Type B pancreatic cell (in vitro differentiated cells): ENCODE measurements around the gene IL13RA1. TPM values are rescaled to one million over a fixed set of nuclear protein-coding genes. Genes with fewer than 3 reads are reported as not detected.
A peak's percentile ranks its signal among the peaks of the same experiment; 100 is the strongest.

Experiments
- DNase-seq: peaks from one replicate; pipeline ENCODE4 v3.0.0; 2021; ENCODE audit warnings: mixed read lengths; ENCODE audit not compliant: unreplicated experiment; ENCODE audit errors: extremely low spot score
- H3K27ac Mint-ChIP-seq: 2 replicates; pipeline ENCODE4 v1.8.0; 2021; ENCODE audit warnings: mild to moderate bottlenecking, mixed read lengths
- H3K27me3 Mint-ChIP-seq: 2 replicates; pipeline ENCODE4 v1.8.0; 2021; ENCODE audit warnings: mixed read lengths
- H3K36me3 Mint-ChIP-seq: 2 replicates; pipeline ENCODE4 v1.8.0; 2021; ENCODE audit warnings: mixed read lengths
- H3K4me1 Mint-ChIP-seq: one replicate; pipeline ENCODE4 v1.8.0; 2021; ENCODE audit warnings: mixed read lengths; ENCODE audit not compliant: unreplicated experiment
- H3K4me3 Mint-ChIP-seq: 2 replicates; pipeline ENCODE4 v1.8.0; 2021; ENCODE audit warnings: mild to moderate bottlenecking, mixed read lengths
- H3K9me3 Mint-ChIP-seq: 2 replicates; pipeline ENCODE4 v1.8.0; 2021; ENCODE audit warnings: mixed read lengths
- total RNA-seq: library from RNA; stranded (reverse); gene quantifications from 2 replicates; pipeline ENCODE4 v1.2.1, GENCODE V29; 2021; ENCODE audit warnings: low replicate concordance
- TF ChIP-seq, protein P1 (sequence below): fragments of 200-600 bp; sonication (generic); conservative IDR thresholded peaks from 2 replicates; pipeline ENCODE4 v1.5.0; 2021; ENCODE audit warnings: antibody characterized with exemption, mild to moderate bottlenecking

Gene IL13RA1
- total RNA-seq, 1 donor from 2014 or later = 27.5 TPM

DNA sequence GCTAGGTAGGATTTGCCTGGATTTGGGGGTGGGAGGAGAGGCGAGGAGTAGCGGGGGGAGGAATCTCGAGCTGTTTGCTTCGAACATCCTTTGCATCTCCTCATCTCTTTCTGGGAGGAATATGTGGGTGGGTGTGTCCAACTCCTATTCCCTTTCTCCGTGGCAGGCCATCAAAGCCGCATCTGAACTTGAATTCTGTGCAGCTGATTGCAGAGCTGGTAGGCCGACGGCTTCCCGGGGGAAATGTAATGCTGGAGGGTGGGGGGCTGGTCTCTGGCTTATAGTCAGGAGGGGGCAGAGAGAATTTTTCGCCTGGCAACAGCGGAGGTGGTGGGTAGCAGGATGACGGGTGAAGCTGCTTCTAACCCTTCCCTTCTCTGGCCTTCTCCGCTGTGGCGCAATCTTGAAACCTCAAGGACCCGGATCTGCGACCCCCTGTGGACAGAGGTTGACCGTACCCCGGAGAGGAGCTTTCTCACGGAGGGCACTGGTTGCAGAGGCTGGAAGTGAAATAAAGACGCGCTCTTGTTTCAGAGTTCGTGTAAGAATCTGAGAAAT, 96.8 kb downstream of the IL13RA1 start:
- TF ChIP-seq, protein P1, sequence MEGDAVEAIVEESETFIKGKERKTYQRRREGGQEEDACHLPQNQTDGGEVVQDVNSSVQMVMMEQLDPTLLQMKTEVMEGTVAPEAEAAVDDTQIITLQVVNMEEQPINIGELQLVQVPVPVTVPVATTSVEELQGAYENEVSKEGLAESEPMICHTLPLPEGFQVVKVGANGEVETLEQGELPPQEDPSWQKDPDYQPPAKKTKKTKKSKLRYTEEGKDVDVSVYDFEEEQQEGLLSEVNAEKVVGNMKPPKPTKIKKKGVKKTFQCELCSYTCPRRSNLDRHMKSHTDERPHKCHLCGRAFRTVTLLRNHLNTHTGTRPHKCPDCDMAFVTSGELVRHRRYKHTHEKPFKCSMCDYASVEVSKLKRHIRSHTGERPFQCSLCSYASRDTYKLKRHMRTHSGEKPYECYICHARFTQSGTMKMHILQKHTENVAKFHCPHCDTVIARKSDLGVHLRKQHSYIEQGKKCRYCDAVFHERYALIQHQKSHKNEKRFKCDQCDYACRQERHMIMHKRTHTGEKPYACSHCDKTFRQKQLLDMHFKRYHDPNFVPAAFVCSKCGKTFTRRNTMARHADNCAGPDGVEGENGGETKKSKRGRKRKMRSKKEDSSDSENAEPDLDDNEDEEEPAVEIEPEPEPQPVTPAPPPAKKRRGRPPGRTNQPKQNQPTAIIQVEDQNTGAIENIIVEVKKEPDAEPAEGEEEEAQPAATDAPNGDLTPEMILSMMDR = no peak
- Mint-ChIP-seq H3K36me3 (no peaks in the 10 kb centered on the region), H3K4me3 (peak overlapping the region; percentile 88), H3K27me3 (peaks cover 63% of the 10 kb centered on the region), H3K27ac (no peak overlapping the region), H3K9me3 (peaks cover 4% of the 10 kb centered on the region), H3K4me1 (no peaks in the 10 kb centered on the region)
- no peak for DNase-seq

DNA sequence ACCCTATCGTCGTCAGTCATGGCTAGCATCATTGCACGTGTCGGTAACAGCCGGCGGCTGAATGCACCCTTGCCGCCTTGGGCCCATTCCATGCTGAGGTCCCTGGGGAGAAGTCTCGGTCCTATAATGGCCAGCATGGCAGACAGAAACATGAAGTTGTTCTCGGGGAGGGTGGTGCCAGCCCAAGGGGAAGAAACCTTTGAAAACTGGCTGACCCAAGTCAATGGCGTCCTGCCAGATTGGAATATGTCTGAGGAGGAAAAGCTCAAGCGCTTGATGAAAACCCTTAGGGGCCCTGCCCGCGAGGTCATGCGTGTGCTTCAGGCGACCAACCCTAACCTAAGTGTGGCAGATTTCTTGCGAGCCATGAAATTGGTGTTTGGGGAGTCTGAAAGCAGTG, 97.8 kb downstream of the IL13RA1 start:
- H3K36me3 Mint-ChIP-seq = no peaks in the 10 kb centered on the region
- H3K4me3 Mint-ChIP-seq = peak overlapping the region; percentile 88
- H3K4me1 Mint-ChIP-seq = no peaks in the 10 kb centered on the region
- H3K27me3 Mint-ChIP-seq = peaks cover 66% of the 10 kb centered on the region
- TF ChIP-seq, protein P1 = no peak
- H3K9me3 Mint-ChIP-seq = peaks cover 4% of the 10 kb centered on the region
- H3K27ac Mint-ChIP-seq = no peak overlapping the region
- no peak for DNase-seq

DNA sequence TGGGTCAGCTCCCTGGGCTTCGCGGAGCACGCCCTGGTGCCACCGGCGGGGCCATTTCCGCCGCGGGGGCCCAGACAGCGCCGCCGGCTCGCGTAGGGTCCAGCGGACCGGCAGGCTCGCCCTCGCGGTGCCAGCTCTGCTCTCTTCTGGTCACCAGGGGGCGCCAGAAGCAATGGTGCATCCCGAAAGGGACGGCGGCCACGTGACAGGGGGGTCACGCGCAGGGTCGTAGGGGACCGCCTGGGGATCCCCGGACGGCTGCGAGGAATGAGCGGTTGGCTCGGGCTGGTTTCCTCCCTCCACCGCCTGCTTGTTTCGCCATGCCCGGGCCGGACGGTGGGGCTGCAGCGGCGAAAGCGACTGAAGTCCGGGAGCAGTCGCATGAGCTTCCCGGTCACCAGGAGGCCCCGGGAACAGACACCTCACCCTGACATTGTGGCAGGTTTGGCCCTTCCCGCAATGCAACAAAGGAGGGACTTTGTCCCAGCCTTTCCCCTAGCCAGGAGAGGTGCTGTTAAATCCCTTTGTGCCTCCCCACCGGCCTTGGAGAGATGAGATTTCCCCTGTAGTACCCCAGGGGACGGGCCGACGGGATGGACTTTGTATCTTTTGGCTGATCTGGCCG, 112.0 kb downstream of the IL13RA1 start:
- H3K4me1 Mint-ChIP-seq = no peaks in the 10 kb centered on the region
- peak; percentile 78 for DNase-seq
- no peaks in the 10 kb centered on the region for H3K9me3 Mint-ChIP-seq
- TF ChIP-seq, protein P1 = peak; percentile 85
- no peaks in the 10 kb centered on the region for H3K27me3 Mint-ChIP-seq
- peak overlapping the region; percentile 73 for H3K4me3 Mint-ChIP-seq
- H3K36me3 Mint-ChIP-seq = no peaks in the 10 kb centered on the region
- no peak overlapping the region for H3K27ac Mint-ChIP-seq

Other genes with a start within 250 kb of the IL13RA1 start
- 7.5 and 14.0 TPM in 2 replicates for gene DOCK11, start 231.8 kb upstream of the IL13RA1 start, total RNA-seq
- 0.64 and 10.6 TPM in 2 replicates for gene ZCCHC12, start 96.2 kb downstream of the IL13RA1 start, total RNA-seq
- 0.88 and 1.5 TPM in 2 replicates for gene LONRF3, start 247.0 kb downstream of the IL13RA1 start, total RNA-seq